AG04450 (cell line): ENCODE data around the gene UBL4B. TPM values are rescaled to one million over a fixed set of nuclear protein-coding genes. Genes with fewer than 3 reads are reported as not detected.

Experiments used
- CTCF ChIA-PET: fragments of 300-600, 350-600 bp; formaldehyde crosslinking; extraction: SDS; loops from one replicate; lab custom pipeline; 2022; ENCODE audit warnings: antibody characterized with exemption, inconsistent platforms; lab: Charles Lee
- POLR2A ChIA-PET: fragments of 350-600 bp; formaldehyde crosslinking; extraction: SDS; loops from one replicate; lab custom pipeline; 2021; ENCODE audit warnings: antibody characterized with exemption, inconsistent platforms; lab: Yijun Ruan, JAX
- DNase-seq: peaks from one replicate; pipeline ENCODE4 v3.0.0-alpha.2; 2011; ENCODE audit warnings: low read depth, low spot score
- H3K27ac ChIP-seq: one replicate; pipeline ENCODE4 v1.5.1; 2012; ENCODE audit warnings: low read depth, low read length, control low read depth
- H3K27me3 ChIP-seq: one replicate; pipeline ENCODE4 v1.6.0; 2012; ENCODE audit warnings: low read length; ENCODE audit not compliant: control insufficient read depth, insufficient read depth
- H3K4me3 ChIP-seq: 2 replicates; pipeline ENCODE4 v1.5.1; 2011; ENCODE audit warnings: mild to moderate bottlenecking, low read depth, low read length, control low read depth
- H3K9me3 ChIP-seq: 2 replicates; pipeline ENCODE4 v1.5.1; 2012; ENCODE audit warnings: low read length; ENCODE audit not compliant: control insufficient read depth, insufficient read depth
- polyA plus RNA-seq: library from polyadenylated mRNA; depleted of rRNA; stranded (reverse); fragments of >200 nt; gene quantifications from 2 replicates; pipeline ENCODE4 v1.2.3, GENCODE V29; 2011
- TF ChIP-seq, protein P1 (sequence below): IDR thresholded peaks from 2 replicates; pipeline ENCODE4 v1.5.1; 2011; ENCODE audit warnings: low read depth, low read length, control low read depth, inconsistent platforms

Gene UBL4B
- polyA plus RNA-seq, 1 experiment, result not detected

DNA sequence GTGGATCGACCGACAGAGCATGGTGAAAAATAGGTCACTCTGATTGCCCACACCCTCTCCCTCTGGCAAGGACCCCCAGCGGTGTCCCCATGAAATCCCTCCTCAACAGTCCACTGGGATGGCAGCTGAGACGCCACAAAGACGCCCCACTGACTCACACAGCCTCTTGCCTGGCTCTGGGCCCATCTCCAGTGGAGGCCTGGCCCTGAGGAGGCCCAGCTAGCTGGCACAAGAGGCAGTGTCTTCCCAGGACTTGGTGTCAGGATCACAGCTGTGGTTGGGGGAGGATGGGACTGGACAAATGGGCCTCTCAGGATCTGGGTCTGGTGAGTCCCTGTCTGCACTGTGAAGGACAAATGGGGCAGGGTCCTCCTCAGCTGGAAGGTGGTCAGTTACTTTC lies 46.4 kb upstream of the UBL4B start:
- ChIA-PET POLR2A (no interaction called here), CTCF (interaction anchor here (0.8 to 3.3 kb wide), 4 partner anchors 12 to 51 kb away, joined by 3 to 16 read pairs (median 6); no protein-coding TSS in a partner anchor)
- H3K4me3 ChIP-seq, result no peak overlapping the region
- no peak for DNase-seq
- TF ChIP-seq, protein P1, sequence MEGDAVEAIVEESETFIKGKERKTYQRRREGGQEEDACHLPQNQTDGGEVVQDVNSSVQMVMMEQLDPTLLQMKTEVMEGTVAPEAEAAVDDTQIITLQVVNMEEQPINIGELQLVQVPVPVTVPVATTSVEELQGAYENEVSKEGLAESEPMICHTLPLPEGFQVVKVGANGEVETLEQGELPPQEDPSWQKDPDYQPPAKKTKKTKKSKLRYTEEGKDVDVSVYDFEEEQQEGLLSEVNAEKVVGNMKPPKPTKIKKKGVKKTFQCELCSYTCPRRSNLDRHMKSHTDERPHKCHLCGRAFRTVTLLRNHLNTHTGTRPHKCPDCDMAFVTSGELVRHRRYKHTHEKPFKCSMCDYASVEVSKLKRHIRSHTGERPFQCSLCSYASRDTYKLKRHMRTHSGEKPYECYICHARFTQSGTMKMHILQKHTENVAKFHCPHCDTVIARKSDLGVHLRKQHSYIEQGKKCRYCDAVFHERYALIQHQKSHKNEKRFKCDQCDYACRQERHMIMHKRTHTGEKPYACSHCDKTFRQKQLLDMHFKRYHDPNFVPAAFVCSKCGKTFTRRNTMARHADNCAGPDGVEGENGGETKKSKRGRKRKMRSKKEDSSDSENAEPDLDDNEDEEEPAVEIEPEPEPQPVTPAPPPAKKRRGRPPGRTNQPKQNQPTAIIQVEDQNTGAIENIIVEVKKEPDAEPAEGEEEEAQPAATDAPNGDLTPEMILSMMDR, result no peak
- H3K27ac ChIP-seq, result no peak overlapping the region
- H3K9me3 ChIP-seq, result peaks cover 24% of the 10 kb centered on the region
- H3K27me3 ChIP-seq, result peaks cover 49% of the 10 kb centered on the region

DNA sequence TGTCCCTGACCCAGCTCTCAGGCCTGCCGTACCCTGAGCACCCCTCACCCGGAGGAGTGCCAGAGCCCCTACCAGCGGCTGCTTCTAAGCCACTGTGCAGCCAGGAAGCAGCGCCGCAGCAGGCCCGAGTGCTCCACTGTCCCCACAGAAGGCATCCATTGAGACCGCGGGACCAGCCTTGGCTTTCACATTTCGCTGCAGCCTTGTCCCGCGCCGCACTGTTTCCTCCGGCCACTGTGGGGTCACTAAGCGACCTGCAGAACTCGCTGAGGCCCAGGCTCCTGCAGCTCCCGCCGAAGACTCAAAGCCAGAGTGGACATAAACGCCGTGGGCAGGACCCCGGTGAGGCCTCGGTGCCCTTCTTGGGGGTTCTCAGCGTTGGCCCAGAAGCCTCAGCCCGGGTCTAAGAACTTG lies 44.8 kb upstream of the UBL4B start:
- H3K9me3 ChIP-seq, result peaks cover 24% of the 10 kb centered on the region
- H3K27me3 ChIP-seq, result peaks cover 65% of the 10 kb centered on the region
- CTCF ChIA-PET, result interaction anchor here (1.1 to 3.3 kb wide), 2 partner anchors 13 to 21 kb away, joined by 3 to 16 read pairs; no protein-coding TSS in a partner anchor
- H3K27ac ChIP-seq, result no peak overlapping the region
- POLR2A ChIA-PET, result no interaction called here
- TF ChIP-seq, protein P1, result no peak
- no peak for DNase-seq
- no peak overlapping the region for H3K4me3 ChIP-seq

DNA sequence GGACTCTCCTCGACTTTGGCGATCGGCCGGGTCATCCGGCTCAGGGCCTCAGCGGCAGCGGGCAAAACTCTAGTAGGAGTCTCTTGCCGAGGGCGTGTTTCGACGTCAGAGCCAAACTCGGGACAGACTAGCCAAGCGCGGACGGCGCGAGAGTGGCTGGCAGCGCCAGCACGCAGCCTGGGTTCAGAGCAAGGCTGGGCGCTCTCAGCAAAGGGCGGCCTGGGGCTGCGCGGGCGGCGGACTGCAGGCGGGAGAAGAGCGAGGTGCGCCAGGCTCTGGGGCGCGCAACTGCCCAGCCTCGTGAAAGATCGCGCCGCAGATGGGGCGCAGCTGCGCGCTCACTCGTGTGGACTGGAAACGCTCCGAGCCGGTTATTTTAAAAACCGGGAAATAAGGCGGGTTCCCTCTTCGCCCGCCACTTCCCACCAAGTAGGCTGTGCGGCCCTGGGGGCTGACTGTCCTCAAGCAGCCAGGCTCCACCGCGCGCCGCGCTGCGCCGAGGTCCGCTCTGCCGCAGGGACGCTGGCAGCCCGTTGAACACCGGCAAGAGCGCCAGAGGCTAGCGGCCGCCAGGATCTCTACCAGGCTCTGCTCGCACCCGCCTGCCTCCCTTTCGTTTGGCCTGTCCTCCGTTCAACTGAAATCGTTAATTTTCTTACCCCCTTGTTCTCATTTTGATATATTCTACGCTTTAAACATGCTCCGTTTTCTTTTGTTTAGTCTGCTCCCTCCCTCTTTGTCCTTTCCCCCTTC lies 44.2 kb upstream of the UBL4B start:
- ChIA-PET CTCF (interaction anchor here (1.1 to 3.3 kb wide), 2 partner anchors 14 to 20 kb away, joined by 3 to 16 read pairs; no protein-coding TSS in a partner anchor), POLR2A (no interaction called here)
- peaks cover 24% of the 10 kb centered on the region for H3K9me3 ChIP-seq
- TF ChIP-seq, protein P1, result no peak
- no peak for DNase-seq
- no peak overlapping the region for H3K27ac ChIP-seq
- no peak overlapping the region for H3K4me3 ChIP-seq
- H3K27me3 ChIP-seq, result peaks cover 69% of the 10 kb centered on the region

DNA sequence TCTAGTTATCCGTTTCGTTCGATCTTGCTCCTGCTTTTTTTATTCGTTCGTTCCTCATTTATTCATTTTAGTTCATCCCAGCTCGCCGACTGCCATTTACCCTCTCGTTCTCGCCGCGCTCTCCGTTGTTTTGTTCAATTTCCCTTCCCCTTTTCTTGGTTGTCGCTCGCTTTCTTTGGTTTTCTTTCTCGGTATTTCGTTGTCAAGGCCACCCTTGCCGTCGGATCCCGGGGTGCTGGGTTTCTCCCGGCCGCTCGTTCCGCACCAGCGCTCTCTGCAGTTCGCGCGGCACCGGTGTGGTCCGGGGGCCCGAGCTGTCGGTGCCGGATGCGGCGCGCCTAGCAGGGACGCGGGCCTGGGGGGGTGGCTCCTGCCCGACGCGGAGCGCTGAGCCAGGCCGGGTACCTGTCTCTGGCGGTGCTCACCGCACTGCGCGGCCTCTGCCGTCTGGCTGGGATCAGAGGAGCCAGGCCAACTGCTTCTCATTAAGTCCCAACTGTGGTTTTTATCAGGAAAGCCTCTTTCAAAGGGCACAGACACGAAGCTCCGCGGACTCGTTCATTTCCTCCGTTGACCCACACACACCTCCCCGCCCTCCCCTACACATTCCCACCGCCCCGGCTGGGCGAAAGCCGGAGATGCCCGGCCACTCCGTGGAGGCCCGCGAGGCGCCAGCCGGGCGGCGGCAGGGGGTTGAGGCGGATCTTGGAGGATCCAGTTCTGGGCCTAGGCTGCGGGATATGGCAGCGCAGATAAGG lies 43.4 kb upstream of the UBL4B start:
- ChIA-PET CTCF (no interaction called here), POLR2A (no interaction called here)
- TF ChIP-seq, protein P1, result no peak
- no peak overlapping the region for H3K4me3 ChIP-seq
- H3K9me3 ChIP-seq, result peaks cover 24% of the 10 kb centered on the region
- no peak overlapping the region for H3K27ac ChIP-seq
- peaks cover 74% of the 10 kb centered on the region for H3K27me3 ChIP-seq
- no peak for DNase-seq
